GM13976 (cell line): ENCODE results near the gene UPP2.

Experiments used
- DNase-seq: peaks from one replicate; pipeline ENCODE4 v3.0.0; 2012; ENCODE audit warnings: low spot score
- in situ Hi-C: fragments of 300-500 bp; cut with MboI; formaldehyde crosslinking; loops from one replicate; pipeline ENCODE4 v1.12.0; 2022; ENCODE audit warnings: low sequenced_read_pairs, mixed read lengths, inconsistent platforms; ENCODE audit not compliant: unreplicated experiment
- TF ChIP-seq, protein P1 (sequence below): IDR thresholded peaks from 2 replicates; pipeline ENCODE4 v1.5.1; 2012; ENCODE audit warnings: borderline replicate concordance, mild to moderate bottlenecking; ENCODE audit not compliant: insufficient read depth; ENCODE audit errors: extremely low read depth, missing control alignments, control extremely low read depth

The UPP2 gene

DNA sequence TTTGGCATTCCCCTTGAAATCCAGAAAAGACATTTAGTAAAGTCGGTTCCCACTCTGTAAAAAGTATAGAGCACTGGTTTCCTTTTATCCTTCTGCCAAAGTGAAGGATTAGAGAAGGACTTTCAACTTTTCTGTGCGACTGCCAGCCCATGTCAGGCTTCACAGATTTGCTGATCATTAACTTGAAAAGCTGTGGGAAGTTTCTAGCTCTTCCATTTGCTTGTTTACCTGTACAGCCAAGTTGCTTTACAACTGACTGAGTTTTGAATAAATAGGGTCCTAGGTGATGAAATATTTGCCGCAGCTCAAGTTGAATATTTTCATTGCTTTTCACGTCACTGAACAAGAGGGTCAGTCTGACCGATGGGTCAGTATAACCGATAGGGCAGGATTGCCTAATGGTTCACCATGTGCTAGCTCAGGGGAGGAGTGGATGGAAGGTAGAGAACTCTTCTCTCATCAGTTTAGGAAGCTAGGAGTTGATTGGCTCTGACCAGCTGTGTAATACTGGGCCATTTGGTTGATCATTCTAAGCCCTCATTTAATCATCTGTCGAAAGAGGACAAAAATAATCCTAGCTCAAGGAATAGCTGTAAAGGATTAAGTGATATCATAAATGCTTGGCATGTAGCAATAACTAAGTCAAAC, 30.4 kb downstream of the UPP2 start:
- no peak for DNase-seq
- TF ChIP-seq, protein P1, sequence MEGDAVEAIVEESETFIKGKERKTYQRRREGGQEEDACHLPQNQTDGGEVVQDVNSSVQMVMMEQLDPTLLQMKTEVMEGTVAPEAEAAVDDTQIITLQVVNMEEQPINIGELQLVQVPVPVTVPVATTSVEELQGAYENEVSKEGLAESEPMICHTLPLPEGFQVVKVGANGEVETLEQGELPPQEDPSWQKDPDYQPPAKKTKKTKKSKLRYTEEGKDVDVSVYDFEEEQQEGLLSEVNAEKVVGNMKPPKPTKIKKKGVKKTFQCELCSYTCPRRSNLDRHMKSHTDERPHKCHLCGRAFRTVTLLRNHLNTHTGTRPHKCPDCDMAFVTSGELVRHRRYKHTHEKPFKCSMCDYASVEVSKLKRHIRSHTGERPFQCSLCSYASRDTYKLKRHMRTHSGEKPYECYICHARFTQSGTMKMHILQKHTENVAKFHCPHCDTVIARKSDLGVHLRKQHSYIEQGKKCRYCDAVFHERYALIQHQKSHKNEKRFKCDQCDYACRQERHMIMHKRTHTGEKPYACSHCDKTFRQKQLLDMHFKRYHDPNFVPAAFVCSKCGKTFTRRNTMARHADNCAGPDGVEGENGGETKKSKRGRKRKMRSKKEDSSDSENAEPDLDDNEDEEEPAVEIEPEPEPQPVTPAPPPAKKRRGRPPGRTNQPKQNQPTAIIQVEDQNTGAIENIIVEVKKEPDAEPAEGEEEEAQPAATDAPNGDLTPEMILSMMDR, result no peak
- in situ Hi-C loops, result no loop called here

DNA sequence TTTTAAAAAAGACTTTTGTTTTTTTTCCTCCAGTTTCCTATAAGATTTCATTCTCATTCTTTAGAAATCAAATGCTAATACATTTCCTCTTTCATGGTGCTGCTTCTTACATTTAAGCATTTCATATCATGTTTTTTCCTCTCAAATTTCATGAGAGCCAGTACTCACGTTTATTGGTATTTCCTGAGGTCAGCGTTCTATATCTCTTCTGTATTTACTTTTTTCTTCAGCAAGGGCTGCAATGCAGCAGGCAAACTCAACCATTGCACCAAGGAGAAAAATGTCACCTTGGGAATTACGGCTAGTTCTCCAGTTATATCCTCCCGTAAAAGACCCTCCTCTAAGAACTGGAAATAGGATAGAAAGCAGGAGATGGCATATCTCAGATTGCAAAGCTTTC, 32.4 kb downstream of the UPP2 start:
- TF ChIP-seq, protein P1, result no peak
- DNase-seq, result no peak
- in situ Hi-C loops, result no loop called here

- TF ChIP-seq, protein P1, result no peak
- DNase-seq, result no peak
- in situ Hi-C loops, result no loop called here
These were observed 33.0 kb downstream of the UPP2 start for GRCh38 chr2:158134655-158135054.

- TF ChIP-seq, protein P1, result no peak
- no peak for DNase-seq
- in situ Hi-C loops, result no loop called here
These were observed 33.4 kb downstream of the UPP2 start for GRCh38 chr2:158135096-158135495.

DNA sequence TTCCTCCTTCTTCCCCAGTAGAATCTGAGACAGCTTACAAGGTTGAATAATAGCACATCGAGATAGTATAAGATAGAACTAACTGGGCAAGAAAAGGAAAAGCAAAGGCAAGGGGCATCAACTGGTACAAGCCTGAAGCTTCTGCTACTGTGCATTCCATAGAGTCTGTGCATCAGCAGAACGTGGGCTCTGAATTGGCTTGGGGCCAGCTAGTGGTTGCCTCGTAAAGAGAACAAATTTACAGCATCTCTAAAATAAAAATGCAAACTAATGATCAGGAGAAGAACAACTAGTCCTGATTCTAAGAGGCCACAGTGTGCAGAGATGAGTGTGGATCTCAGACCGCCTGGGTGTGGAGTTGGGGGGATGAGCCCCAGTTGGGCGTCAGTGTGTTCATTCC, 36.6 kb downstream of the UPP2 start:
- DNase-seq, result no peak
- in situ Hi-C loops, result no loop called here
- TF ChIP-seq, protein P1, result no peak

- TF ChIP-seq, protein P1, result no peak
- DNase-seq, result no peak
- in situ Hi-C loops, result no loop called here
These were observed 38.5 kb downstream of the UPP2 start for GRCh38 chr2:158140201-158140600.
